Posterior vena cava (tissue), 2 donors: ENCODE data around the gene KHNYN. TPM values are rescaled to one million over a fixed set of nuclear protein-coding genes. Genes with fewer than 3 reads are reported as not detected.
A peak's percentile ranks its signal among the peaks of the same experiment; 100 is the strongest.
"Not testable (repeated sequence)": the region's sequence is repeated elsewhere in the genome, so short reads cannot be mapped to it uniquely, and the experiment has no call there.

Experiments
- DNase-seq: peaks from one replicate; pipeline ENCODE4 v3.0.0-alpha.2; 2020; ENCODE audit warnings: low spot score
- intact Hi-C, 2 donors: fragments of 100-400 bp; cut with DNase I; formaldehyde crosslinking; loops; one replicate each; pipeline versions ENCODE4 v1.14.1 to v1.14.2; 2022 to 2023
- long read RNA-seq, 2 donors: library from polyadenylated mRNA; unstranded; transcript quantifications; one replicate each; pipeline ENCODE4 v2.0.0, GENCODE V29; 2020 to 2021
- total RNA-seq, 2 donors: library from RNA; stranded (reverse); fragmentation: NEBNext Ultra II Directional; extraction: Animal tissue kit (Norgen Biotek cat#: 25700); gene quantifications; one replicate each; pipeline ENCODE4 v1.2.1, GENCODE V29; 2021
- donor health status: DM: yes; HTN: yes; CAD: no.
- donor health status: DM: yes; HTN: yes; CAD: no.

Gene KHNYN
- total RNA-seq = 10 to 100 TPM; 41.4 to 41.8 TPM
- long read RNA-seq, donor 1, transcript KHNYN-202 (8 exons, 3,359 nt) = major isoform, 5 of 17 reads
- long read RNA-seq, donor 1, partial matches to known transcripts = 4 of 17 reads
- long read RNA-seq, donor 1, other reads (novel, unspliced or antisense) = 4 of 17 reads
- long read RNA-seq, donor 2, partial matches to known transcripts = 17 of 35 reads
- long read RNA-seq, donor 2, other reads (novel, unspliced or antisense) = 15 of 35 reads

DNA sequence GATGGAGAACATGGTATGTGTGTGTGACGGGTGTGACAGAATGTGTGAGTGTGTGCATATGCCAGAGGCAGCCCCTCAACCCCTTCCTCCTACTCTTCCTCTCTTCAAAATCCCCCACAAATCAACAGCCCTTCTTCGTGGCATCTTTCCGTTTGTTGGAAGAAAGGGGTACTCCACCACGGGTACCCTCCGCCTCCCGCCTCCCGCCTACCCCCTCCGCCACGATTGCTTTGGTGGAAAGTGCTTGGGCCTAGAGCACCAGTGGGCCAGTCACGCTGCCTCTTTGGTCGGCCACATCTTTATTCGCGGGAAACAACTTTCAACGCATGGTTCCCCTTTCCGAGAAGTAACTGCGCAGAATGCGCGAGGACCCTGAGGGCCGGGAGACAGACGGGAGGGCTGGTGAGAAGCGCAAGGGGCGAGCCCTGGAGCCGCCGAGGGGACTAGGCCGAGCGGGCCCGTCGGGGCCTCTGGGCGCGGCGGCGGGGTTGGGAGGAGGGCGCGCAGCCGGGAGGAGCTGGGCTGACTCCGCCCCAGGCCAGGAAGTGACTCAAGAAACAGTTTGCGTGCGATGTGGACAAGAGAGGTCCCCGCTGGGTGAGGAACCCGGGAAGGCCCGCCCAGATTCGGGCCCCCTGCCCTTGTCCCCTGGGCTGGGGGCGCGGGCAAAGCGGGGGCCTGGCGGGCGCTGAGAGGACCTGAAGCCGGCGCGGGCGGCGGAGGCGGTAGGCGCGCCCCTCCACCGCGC, at the start of gene KHNYN, which contains the start of gene CBLN3:
Gene KHNYN, plus strand, starts transcription at position 560 of the 748 bp plus-strand sequence. CDS start 777 bp downstream, outside the sequence.
Gene CBLN3, minus strand, starts transcription at position 274 of the 748 bp plus-strand sequence. CDS start 614 bp downstream, outside the sequence.
- peak; percentile 97 for DNase-seq
- intact Hi-C loops = loop anchor here (1.0 kb wide), 2 partner anchors 12 to 63 kb away; no protein-coding TSS in a partner anchor

DNA sequence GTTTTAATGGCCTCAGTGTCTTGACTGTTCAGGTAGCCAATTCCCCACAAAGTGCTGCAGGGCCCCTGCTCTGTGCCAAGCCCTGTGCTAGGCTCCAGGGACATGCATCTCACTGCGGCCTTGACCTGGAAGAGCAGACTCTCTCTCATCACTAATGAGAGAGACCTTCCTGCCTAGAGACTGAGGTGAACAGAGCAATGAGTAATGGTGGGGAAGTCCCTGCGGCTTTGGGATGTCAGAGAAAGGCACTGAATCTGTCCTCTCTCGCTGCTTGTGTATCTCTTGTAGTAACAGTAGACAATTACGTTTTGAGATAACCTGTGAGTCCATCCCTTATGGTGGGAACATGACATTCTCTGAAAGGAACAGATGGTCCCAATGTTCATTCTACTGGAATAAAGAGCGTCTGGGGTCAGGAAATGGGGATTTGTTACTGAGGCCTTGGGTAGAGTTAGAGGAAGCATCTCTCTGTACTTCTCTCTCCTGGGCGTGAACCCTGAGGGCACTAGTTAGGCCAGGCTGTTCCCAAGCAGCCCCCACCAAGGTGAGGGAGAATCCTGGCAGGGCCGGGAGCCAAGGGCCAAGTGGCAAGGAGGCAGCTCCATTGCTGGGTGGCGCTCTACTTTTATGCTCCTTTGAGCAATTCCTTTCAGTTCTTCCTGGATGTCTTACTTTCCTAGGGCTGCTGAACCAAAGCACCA, 48.2 kb upstream of the KHNYN start:
- intact Hi-C loops = no loop called here

DNA sequence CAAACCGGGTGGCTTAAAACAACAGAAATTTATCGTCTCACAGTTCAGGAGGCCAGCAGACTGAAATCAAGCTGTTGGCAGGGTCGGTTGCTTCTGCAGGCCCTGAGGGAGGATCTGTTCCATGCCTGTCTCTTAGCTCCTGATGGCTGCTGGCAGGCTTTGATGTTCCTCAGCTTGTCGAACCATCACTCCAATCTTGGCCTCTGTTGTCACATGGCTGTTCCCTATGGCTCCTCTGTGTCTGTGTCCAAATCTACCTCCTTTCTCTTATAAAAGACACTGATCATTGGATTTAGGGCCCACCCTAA, 47.7 kb upstream of the KHNYN start:
- intact Hi-C loops = no loop called here
- DNase-seq = no peak

More for the DNA sequence above, 48.2 kb upstream of the KHNYN start:
- no peak for DNase-seq

DNA sequence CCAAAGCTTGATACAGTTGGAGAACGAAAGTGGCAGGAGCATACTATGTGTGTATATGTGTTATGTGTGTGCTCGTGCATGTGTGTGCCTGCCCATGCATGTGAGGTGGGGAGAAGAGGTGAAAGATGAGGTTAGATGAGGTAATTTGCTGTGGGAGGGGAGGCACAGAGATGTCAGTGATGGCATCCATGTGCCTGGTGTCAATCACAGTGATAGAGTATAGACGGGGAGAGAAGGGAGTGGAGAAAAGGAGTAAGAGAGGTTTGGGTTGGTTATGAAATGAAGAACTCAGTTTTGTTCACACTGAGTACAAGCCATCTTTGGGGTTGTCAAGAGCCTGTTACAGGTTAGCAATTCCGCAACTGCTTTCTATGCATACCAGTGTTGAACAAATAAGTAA, 45.6 kb upstream of the KHNYN start:
- intact Hi-C loops = no loop called here
- no peak for DNase-seq

DNA sequence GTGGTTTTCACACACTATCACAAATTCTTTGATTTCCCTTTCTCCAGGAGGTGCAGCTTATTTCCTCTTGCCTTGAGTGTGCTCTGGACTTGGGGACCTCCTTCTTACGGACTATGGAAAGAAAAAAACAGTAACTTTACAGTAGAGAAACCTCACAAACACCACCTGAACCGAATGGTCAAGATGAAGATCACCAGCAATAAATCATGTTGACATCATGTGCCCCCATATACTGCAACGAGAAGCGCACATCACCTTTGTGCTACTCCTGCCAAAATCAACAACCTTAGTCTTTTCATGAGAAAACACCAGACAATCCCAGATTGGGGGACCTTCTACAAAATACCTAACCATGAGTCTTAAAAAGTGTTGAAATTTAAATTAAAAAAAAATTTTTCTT, 44.2 kb upstream of the KHNYN start:
- intact Hi-C loops = no loop called here
- no peak for DNase-seq

DNA sequence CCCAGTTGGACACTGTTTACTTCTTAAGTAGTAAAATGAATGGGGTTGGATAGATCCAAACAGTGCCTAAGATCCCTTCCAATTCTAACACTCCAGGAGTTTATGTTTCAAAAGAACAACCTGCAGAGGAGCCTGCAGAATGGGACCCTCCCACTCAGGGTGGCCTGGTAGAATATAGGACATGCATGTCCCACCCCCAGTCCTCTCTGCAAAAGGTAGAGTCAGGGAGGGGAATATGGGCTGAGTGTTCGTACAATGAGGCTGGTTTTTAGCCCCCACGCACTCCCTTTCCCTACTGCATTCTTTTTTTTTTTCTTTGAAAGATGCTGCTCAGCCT, 42.8 kb upstream of the KHNYN start:
- no peak for DNase-seq
- intact Hi-C loops = no loop called here

DNA sequence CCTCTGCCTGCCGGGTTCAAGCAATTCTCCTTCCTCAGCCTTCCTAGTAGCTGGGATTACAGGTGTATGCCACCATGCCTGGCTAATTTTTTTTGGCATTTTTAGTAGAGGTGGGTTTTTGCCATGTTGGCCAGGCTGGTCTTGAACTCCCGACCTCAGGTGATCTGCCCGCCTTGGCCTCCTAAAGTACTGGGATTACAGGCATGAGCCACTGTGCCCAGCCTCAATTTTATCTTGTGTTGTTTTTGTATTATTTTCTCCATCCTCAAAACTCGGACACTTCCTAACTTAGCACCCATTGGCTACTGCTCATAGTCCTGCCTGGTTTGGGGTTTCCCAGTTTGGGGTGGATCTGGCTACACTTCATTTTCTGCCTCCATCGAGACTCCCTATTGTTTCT, 42.2 kb upstream of the KHNYN start:
- intact Hi-C loops, DNase-seq: not testable (repeated sequence)

DNA sequence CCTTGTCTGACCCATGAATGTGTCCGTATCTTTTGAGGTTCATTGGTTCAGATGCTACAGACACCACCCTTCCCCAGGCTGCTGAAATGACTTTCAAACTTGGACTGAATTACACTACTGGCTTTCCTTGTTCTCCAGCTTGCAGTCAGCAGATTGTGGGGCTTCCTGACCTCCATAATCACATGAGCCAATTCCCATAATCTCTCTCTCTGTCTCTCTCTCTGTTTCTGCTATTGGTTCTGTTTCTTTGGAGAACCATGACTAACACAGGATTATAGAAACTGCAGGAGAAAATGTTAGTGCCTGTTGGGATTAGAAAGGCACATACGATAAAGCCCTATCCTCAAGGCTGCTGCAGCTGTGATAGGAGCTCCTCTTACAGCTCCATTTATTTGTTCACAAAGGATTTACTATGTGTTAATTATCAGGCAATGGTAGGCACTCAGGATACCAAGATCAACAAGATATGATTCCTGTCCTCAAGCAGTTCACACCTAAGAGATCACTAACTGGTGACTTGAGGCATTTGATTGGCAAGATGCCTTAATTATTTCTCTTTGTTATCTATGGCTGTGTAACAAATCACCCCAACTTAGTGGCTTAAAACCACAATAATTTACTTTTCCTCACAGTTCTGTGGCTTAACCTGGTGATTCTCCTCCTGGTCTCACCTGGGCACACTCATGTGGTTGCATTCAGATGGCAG, 41.1 kb upstream of the KHNYN start:
- intact Hi-C loops = no loop called here
- DNase-seq = no peak

DNA sequence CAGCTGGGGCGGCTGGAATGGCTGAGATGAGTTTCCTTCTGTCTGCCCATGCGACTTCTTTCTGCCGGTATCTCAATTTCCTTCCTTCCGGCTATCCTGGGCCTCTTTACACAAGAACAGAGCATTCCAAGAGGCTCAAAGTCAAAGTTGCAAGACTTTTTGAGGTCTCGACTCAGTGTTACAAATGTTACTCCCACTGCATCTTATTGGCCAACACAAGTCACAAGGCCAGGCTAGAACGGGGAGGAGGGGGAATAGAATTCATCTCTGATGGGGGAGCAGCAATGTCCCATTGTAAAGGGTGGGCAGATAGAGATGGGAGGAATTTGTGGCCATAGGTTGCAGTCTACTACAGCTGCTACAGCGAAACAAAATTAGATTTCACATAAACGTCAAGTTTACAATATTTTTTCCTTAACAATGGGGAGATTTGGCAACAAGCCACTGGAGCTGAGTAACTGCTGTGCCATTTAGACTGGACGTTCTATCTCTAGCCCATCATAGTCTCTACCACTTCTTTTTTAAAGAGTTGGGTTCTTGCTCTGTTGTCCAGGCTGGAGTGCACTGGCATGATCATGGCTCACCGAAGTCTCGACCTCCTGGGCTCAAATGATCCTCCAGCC, 40.4 kb upstream of the KHNYN start:
- intact Hi-C loops = no loop called here
- DNase-seq = no peak

DNA sequence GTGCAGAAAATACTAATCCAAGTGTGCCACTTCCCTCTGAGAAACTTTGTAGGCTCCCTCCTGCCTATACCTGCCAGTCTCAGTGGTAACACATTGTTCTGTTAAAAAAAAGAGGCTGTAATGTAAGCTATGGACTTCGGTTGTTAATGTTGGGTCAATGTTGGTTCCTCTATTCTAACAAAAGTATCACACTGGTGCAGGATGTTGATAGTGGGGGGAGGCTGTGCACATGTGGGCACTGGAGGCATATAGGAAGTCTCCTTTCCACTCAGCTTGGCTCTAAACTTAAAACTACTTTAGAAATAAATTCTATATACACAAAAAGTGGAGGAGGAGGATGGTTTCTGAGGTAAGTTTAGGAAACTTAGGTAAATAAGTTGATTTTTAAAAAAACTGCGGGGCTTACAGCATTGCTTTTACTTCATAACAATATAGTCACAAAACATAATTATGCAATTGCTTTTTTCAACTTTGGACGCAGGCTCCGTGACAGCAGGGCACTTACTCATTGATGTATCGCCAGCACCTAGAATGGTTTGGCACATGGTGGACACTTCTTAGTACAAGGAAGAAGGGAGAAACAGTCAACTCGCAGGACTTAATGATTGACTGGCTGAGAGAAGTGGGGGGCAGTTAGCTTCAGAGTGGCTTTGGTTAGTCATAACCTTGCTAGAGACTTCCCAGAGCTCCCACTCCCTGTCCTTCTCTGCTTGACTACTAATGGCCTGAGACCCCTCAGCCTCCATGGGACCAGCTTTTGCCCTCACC, 38.9 kb upstream of the KHNYN start:
- DNase-seq = no peak
- intact Hi-C loops = no loop called here

DNA sequence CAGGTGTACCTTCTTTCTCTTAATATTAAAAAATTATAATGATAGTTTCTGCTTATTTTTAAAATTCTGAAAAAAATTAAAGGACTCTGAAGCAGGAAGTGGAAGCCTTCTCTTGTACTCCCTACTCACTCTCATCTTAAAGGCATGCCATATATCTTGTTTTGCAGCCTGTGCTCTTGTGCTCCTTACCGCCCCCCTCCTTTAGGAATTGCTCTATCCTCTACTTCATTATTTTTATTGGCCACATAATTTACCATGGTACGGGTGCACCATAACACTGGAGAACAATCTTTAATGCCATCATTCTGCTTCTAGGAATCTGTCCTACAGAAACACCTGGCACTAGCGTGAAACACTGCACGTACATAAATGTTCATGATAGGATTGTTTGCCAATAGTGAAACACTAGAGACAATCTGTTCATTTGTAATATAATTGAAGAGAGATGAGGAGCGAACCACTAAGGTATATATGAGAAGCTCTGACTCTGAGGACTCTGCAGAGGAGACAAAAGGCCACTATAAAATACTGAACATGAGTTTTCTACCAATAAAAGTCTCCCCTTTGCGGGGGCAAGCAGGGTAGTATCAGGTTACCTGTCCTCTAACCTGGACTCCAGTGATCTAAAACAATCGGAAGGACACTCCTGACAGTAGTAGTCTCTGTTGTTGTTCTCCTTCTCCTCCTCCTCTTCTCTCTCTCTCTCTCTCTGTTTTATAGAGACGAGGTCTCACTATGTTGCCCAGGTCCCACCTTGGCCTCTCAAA, 37.2 kb upstream of the KHNYN start:
- DNase-seq = no peak
- intact Hi-C loops = no loop called here

DNA sequence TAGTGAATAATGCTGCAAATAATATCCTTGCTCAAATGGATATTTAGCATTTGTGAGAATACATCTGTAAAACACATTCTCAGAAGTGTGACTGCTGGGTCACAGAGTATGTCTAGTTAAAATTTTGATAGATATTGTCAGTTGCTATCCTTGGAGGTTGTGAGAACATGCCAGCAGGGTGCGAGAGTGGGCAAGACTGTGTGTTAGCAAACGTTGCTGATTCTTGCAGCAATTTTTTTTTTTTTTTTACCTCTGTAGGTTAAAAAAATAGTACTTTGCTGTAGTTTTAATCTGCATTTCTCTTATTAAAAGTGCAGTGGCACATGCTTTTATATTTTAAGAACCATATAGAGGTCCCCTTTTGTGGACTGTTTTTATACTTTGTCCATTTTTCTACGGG, 35.5 kb upstream of the KHNYN start:
- intact Hi-C loops = no loop called here

DNA sequence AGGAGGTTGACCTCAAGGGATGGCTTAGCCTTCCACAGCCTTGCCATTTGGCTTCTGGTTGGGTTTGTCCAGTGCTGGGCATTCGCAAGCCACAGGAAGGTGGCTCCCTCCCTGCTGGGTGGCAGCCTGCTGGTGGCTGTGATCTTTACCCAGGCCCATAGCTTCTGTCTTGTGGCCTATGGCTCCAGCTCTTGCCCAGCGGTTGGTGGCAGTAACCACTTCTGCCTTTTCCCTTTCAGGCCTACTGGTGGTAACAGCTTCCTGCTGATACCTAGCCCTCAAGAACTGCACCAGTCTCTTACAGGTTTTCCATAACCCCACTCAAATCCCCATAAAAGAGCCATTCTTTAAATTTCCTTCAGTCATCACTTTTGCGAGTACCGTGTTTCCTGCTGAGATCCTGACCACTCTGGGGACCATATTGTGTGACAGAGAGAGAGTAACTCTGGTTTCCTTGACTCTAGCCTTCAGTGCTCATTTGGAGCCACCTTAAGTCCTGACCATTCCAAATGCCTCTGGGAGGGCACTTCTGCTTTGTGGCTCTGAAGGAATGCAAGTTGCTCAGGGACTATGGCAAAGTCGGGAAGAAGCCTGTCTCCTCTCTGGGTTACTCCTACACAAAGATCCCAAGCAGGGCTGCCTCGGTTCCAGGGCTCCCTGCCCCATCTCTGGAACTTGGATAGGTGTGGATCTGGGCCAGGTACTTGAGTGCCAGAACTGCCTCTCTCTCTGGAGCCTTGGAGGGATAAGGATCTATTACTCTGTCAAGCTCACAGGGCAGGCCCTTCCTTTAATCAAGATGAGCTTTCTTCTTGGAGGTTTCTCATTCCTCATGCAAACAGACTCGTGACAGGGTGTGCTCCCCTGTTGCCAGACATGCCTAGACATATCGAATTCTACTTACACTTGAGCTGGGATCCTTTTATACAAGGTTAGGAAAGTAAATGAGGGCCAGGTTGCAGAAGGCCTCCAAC, 33.9 kb upstream of the KHNYN start:
- intact Hi-C loops = no loop called here
- DNase-seq = no peak

More for the DNA sequence above, 35.5 kb upstream of the KHNYN start:
- no peak for DNase-seq

DNA sequence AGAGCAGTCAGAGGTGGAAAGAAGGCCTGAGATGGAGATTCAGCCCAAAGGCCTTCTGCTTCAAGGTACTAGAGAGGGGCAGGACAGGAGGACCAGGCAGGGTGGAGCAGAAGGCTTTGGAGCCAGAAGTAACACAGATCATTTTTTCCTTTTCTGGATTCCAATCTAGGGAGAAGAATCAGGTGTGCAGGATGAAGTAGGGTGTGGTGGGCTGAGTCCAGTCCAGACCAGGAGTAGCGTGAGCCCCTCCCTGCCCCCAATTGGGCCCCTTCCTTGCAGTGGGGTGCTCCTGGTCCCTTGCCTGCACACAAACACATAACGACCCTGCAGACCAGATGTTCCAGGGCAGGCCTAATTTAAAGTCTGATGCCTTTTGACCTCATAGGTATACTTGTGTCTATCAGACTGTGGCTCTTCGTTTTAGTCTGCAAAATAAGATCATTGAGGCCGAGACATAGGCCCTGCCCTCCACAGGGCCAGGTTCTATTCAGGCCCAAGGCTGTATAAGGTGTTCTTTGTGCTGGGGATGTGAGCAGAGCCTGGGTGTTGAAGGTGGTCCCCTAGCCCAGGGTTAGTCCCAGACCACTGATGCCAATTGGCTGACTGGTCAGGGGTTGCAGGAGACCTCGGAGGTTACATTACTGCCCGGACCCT, 32.0 kb upstream of the KHNYN start:
- DNase-seq = no peak
- intact Hi-C loops = no loop called here

DNA sequence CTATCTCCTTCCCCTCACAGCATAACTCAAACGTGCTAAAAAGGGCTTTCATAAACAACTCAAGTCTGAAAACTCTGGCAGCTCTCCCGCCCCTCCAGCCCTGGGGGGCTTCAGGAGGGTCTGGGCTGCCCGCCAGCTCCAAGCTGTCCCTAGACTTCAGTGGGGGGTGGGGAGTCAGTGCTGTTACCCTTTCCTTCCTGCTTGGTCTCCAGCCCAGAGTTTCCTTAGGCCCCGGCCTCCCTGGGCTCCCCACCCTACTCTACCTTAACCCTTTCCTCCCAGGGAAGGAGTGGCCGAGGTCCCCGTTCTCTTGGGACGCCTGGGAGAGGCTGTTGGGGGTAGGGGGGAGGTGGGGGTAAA, 31.5 kb upstream of the KHNYN start:
- intact Hi-C loops = no loop called here
- no peak for DNase-seq

DNA sequence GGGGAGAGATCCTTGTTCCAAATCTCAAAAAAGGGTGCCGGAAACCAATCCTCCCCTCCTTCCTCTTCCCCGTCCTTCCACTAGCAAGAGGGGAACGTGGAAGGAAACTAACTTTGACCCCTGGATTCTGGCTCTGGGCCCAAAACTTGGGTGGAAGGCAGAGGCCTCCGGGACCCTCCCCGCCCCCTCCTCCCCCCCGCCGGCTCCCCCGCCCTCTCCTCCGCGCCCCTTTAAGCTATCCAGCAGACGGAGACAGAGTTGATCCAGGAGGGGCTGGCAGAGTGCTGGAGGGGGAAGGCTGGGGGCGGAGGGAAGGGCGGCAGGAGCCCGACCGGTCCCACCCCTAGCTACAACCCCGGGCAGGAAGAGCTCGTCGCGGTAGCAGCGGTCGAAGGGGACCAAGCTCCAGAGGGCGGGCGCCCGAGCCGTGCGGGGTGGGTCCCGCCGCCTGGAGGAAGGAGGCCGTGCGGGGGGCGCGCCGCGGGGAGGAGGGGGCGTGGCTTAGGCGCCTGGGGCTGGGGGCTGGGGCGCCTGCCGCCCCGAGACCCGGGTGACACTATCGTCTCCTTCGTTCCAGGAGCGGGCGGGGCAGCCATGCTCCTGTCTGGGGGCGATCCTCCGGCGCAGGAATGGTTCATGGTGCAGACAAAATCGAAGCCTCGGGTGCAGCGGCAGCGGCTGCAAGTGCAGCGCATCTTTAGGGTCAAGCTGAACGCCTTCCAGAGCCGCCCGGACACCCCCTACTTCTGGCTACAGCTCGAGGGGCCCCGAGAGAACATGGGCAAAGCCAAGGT, 30.9 kb upstream of the KHNYN start, which contains the start of gene NYNRIN:
Gene NYNRIN, plus strand, starts transcription at position 351 of the 794 bp plus-strand sequence. Its CDS starts 244 bp downstream, at position 595.
- intact Hi-C loops = no loop called here
- DNase-seq = no peak
